ENCODE results near the gene COX6A2. TPM values are rescaled to one million over a fixed set of nuclear protein-coding genes. Genes with fewer than 3 reads are reported as not detected.
A peak's percentile ranks its signal among the peaks of the same experiment; 100 is the strongest.

COX6A2 gene
- 1 to 10 TPM in 1 of 2 donors, not detected in 1; 3.9 TPM for total RNA-seq

DNA sequence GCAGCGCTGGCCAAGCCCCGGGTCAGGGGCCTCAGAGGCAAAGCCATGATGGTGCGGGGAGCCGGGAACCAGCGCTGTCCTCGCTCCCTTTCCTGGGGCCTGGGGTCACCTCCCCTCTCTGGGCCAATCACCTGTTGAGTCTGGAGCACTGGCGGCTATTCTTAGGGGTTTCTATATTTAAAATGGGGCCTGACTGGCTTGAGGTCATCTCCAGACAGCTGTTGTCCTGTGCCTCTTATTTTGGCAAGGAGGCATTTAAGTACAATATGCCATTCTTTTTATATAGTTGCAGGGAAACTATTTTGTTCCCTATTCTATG lies at the start of gene COX6A2:
COX6A2 (minus strand) TSS at position 82 of the 319 bp plus-strand sequence; CDS start at position 47, 35 bp downstream.
- WGBS = 69% methylated on average over 5 of the region's 7 CpGs
- TF ChIP-seq, protein P1, sequence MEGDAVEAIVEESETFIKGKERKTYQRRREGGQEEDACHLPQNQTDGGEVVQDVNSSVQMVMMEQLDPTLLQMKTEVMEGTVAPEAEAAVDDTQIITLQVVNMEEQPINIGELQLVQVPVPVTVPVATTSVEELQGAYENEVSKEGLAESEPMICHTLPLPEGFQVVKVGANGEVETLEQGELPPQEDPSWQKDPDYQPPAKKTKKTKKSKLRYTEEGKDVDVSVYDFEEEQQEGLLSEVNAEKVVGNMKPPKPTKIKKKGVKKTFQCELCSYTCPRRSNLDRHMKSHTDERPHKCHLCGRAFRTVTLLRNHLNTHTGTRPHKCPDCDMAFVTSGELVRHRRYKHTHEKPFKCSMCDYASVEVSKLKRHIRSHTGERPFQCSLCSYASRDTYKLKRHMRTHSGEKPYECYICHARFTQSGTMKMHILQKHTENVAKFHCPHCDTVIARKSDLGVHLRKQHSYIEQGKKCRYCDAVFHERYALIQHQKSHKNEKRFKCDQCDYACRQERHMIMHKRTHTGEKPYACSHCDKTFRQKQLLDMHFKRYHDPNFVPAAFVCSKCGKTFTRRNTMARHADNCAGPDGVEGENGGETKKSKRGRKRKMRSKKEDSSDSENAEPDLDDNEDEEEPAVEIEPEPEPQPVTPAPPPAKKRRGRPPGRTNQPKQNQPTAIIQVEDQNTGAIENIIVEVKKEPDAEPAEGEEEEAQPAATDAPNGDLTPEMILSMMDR (IDR thresholded peaks at IDR 0.05) = no peak
- TF ChIP-seq POLR2A (IDR thresholded peaks at IDR 0.05) (no peak), POLR2AphosphoS5 (IDR thresholded peaks at IDR 0.05) (no peak)
- Histone ChIP-seq H3K4me3 (peak within 1 kb of the TSS; percentile 25 to 37), H3K27me3 (replicated peaks; ENCODE audit: insufficient read depth) (peaks cover 4% of the 10 kb centered on the region), H3K36me3 (no peaks in the 10 kb centered on the region), H3K4me1 (replicated peaks) (no peaks in the 10 kb centered on the region), H3K9me3 (no peaks in the 10 kb centered on the region), H3K27ac (no peak within 1 kb of the TSS)
- DNase-seq (ENCODE audit: low spot score) = no peak
- intact Hi-C loops (cut with DNase I) = no loop called here

DNA sequence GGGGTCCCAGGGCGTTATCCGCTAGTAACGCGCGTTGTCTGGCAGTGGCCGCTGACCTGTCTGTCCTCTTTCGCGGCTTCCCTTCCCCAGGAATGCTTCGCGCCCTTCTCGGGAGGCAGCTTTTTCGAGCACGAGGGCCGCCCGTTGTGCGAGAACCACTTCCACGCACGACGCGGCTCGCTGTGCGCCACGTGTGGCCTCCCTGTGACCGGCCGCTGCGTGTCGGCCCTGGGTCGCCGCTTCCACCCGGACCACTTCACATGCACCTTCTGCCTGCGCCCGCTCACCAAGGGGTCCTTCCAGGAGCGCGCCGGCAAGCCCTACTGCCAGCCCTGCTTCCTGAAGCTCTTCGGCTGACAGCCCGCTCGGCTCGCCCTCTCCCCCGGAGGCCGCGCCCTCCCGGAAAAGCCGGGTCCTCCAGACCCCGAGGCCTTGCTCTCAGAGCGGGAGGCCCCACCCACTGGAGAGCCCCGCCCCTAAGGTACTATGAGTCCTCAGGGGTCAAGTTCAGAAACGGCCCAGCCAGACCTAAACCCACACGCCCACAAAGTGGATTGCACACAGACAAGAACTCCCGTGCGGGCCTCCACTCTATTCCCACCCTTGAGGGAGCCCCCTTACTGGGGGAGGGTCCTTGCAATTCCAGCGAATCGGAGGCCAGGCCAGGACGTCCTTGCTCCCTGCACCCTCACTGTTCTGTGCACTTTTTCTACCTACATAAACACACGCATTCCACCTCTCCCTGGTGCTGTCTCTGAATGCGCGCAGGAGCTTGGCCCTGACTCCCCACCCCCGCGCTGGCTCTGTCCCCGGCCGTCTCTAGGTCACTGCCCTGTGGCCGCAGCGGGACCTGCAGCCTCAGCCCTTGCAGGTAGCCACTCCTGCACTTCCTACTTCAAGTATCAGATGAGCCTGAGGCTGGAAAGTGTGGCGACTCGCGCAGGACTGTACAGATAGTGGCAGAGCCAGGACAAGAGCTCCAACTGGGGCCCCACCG lies 49.4 kb upstream of the COX6A2 start:
- no peak for TF ChIP-seq POLR2A (IDR thresholded peaks at IDR 0.05)
- no peak for TF ChIP-seq POLR2AphosphoS5 (IDR thresholded peaks at IDR 0.05)
- no peaks in the 10 kb centered on the region for H3K9me3 ChIP-seq
- intact Hi-C loops (cut with DNase I) = no loop called here
- peak overlapping the region in 1 of 2 donors; percentile 27 for H3K4me3 ChIP-seq
- WGBS = 57% methylated on average over 43 of the region's 67 CpGs
- H3K27ac ChIP-seq = no peak overlapping the region
- no peaks in the 10 kb centered on the region for H3K4me1 ChIP-seq (replicated peaks)
- no peaks in the 10 kb centered on the region for H3K27me3 ChIP-seq (replicated peaks; ENCODE audit: insufficient read depth)
- no peak for DNase-seq (ENCODE audit: low spot score)
- H3K36me3 ChIP-seq = no peaks in the 10 kb centered on the region

DNA sequence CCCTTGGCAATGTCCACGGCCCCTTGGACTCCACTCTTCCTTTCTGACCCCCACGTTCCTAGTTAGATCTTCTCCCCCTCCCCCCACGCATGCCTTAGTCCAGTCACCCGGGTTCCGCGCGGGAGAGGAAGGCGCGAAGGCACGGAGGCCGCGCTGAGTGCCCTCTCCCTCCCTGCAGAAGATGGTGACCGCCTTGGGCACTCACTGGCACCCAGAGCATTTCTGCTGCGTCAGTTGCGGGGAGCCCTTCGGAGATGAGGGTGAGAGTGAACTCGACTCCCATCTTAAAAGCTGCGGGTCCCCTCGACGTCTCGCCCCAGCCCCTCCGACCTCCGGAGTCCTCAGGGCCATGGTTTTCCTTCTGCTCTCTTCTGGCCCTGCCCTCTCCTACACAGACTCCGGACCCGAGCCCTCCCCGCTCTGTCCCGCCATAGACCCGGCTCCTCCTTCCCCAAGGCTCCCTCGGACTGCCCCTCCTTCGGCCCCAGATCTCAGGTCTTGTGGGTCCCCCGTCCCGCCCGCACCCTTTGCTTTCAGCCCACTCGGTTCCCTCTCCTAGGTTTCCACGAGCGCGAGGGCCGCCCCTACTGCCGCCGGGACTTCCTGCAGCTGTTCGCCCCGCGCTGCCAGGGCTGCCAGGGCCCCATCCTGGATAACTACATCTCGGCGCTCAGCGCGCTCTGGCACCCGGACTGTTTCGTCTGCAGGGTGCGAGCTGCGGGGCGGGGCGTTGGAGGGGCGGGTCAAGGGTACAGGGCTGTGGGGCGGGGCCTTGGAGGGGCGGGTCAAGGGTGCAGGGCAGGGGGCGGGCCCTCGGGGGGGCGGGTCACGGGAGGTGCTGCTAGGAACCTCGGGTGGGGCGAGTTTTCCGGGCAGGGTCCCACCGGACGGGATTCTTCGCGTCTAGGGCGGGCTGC lies 48.4 kb upstream of the COX6A2 start:
- 25% methylated on average over 52 of the region's 68 CpGs for WGBS
- Histone ChIP-seq H3K4me1 (replicated peaks) (no peaks in the 10 kb centered on the region), H3K9me3 (no peaks in the 10 kb centered on the region), H3K27me3 (replicated peaks; ENCODE audit: insufficient read depth) (no peaks in the 10 kb centered on the region), H3K27ac (no peak overlapping the region), H3K36me3 (no peaks in the 10 kb centered on the region), H3K4me3 (peak overlapping the region; percentile 10 to 27)
- TF ChIP-seq POLR2AphosphoS5 (IDR thresholded peaks at IDR 0.05) = peak; percentile 40
- TF ChIP-seq, protein P1 (IDR thresholded peaks at IDR 0.05) = no peak
- peak; percentile 66 for TF ChIP-seq POLR2A (IDR thresholded peaks at IDR 0.05)
- DNase-seq (ENCODE audit: low spot score) = peak; percentile 59
- intact Hi-C loops (cut with DNase I) = no loop called here

DNA sequence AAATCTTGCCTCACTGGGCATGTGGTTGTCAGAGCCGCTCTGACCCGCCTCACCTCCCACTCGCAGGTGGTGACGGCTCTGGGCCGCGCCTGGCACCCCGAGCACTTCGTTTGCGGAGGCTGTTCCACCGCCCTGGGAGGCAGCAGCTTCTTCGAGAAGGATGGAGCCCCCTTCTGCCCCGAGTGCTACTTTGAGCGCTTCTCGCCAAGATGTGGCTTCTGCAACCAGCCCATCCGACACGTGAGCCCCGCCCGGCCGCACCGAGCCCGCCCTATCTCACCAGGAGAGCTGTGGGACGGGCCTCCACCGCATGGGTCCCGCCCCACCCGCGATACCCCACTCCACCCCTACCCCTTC lies 47.8 kb upstream of the COX6A2 start:
- Histone ChIP-seq H3K36me3 (no peaks in the 10 kb centered on the region), H3K27me3 (replicated peaks; ENCODE audit: insufficient read depth) (no peaks in the 10 kb centered on the region), H3K27ac (no peak overlapping the region), H3K9me3 (no peaks in the 10 kb centered on the region), H3K4me3 (no peak overlapping the region), H3K4me1 (replicated peaks) (no peaks in the 10 kb centered on the region)
- 59% methylated on average over 26 of the region's 26 CpGs for whole genome bisulfite sequencing
- no peak for DNase-seq (ENCODE audit: low spot score)
- TF ChIP-seq POLR2AphosphoS5 (IDR thresholded peaks at IDR 0.05) = no peak
- TF ChIP-seq, protein P1 (IDR thresholded peaks at IDR 0.05) = no peak
- no peak for TF ChIP-seq POLR2A (IDR thresholded peaks at IDR 0.05)
- intact Hi-C loops (cut with DNase I) = no loop called here

Measured in prostate gland (tissue), 2 donors.